Fibroblast of villous mesenchyme (primary cell): Measurements from ENCODE around the gene DAAM2. TPM values are rescaled to one million over a fixed set of nuclear protein-coding genes. Genes with fewer than 3 reads are reported as not detected.

Experiments
- DNase-seq: peaks from one replicate; pipeline ENCODE4 v3.0.0-alpha.2; 2010; ENCODE audit warnings: low read depth
- H3K4me3 ChIP-seq: 2 replicates; pipeline ENCODE4 v1.5.1; 2011; ENCODE audit warnings: low read depth, mild to moderate bottlenecking, low read length
- CTCF ChIP-seq: IDR thresholded peaks from 2 replicates; pipeline ENCODE4 v1.5.1; 2012; ENCODE audit warnings: low read depth, mild to moderate bottlenecking, low read length; ENCODE audit not compliant: insufficient read depth
- total RNA-seq: library from RNA; depleted of rRNA; stranded (reverse); fragments of >200 nt; gene quantifications from 2 replicates; pipeline ENCODE4 v1.2.3, GENCODE V29; 2012

The DAAM2 gene
- total RNA-seq, 1 donor = 13.8 TPM

- TF ChIP-seq CTCF = peak; percentile 86
- DNase-seq = peak; percentile 69
- no peak overlapping the region for H3K4me3 ChIP-seq
Measured at GRCh38 chr6:39865011-39865888, 73.1 kb downstream of the DAAM2 start.

- no peak for DNase-seq
- TF ChIP-seq CTCF = peak; percentile 17
- no peak overlapping the region for H3K4me3 ChIP-seq
Measured at GRCh38 chr6:39867592-39867991, 75.4 kb downstream of the DAAM2 start.

GRCh38 chr6:39870950-39871349, 78.8 kb downstream of the DAAM2 start:
- no peak overlapping the region for H3K4me3 ChIP-seq
- TF ChIP-seq CTCF = peak; percentile 24
- no peak for DNase-seq

- DNase-seq = peak; percentile 46
- no peak overlapping the region for H3K4me3 ChIP-seq
Measured at GRCh38 chr6:39873439-39873838, 81.3 kb downstream of the DAAM2 start.

GRCh38 chr6:39876111-39876510, 83.9 kb downstream of the DAAM2 start:
- H3K4me3 ChIP-seq = no peak overlapping the region
- peak; percentile 30 for DNase-seq
- no peak for TF ChIP-seq CTCF

More at GRCh38 chr6:39873439-39873838, 81.3 kb downstream of the DAAM2 start:
- no peak for TF ChIP-seq CTCF

- no peak overlapping the region for H3K4me3 ChIP-seq
- TF ChIP-seq CTCF = no peak
- DNase-seq = peak; percentile 29
Measured at GRCh38 chr6:39876826-39877225, 84.7 kb downstream of the DAAM2 start.

- DNase-seq = no peak
- no peak overlapping the region for H3K4me3 ChIP-seq
- TF ChIP-seq CTCF = no peak
Measured at GRCh38 chr6:39879535-39879934, 87.4 kb downstream of the DAAM2 start.
